HTR-8/SVneo (cell line): ENCODE results near the gene FADS2.

Experiments
- DNase-seq: peaks from one replicate; pipeline ENCODE4 v3.0.0; 2011; ENCODE audit warnings: low spot score, mixed read lengths; ENCODE audit not compliant: insufficient read length
- FAIRE-seq: peaks from 2 replicates; lab custom pipeline; 2011; peaks lifted over from hg19 to GRCh38; lab: Jason Lieb, UNC

FADS2 gene

DNA sequence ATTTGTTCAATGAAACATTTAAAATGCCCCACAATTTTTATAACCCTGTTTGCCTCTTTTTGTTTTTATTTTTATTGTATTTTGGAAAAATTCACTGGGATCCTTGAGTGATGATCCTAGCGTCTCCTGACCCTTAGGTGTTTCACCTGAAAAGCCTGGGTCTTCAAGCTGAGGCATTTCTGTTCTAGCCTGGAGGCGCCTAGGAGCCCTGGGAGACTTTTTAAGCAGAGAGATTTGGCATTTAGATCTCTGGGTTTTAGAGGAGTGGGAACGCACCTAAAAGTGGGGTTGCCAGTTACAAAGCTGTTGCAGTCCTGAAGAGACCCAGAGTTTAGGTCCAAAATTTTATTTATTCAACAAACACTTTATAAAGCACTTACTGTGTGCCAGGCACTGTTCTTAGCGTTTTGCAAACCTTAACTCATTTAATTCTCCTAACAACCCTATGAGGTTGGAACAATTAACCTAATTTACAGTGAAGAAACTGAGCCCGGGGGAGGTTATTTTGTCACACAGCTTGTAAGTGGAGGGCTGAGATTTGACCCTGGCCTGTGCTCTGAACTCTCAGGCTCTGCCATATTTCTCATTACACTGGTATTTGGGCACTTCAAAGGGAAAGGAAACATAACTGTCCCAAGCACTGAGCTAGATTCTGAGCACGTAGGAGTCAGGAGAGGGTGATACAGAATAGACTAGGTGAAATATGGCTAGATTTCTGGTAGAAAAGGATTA, 10.5 kb upstream of the FADS2 start:
- DNase-seq = no peak

GRCh38 chr11:61820174-61820573, 7.9 kb upstream of the FADS2 start:
- DNase-seq (no peak), FAIRE-seq (no peak)

More for the DNA sequence above, 10.5 kb upstream of the FADS2 start:
- no peak for FAIRE-seq

DNA sequence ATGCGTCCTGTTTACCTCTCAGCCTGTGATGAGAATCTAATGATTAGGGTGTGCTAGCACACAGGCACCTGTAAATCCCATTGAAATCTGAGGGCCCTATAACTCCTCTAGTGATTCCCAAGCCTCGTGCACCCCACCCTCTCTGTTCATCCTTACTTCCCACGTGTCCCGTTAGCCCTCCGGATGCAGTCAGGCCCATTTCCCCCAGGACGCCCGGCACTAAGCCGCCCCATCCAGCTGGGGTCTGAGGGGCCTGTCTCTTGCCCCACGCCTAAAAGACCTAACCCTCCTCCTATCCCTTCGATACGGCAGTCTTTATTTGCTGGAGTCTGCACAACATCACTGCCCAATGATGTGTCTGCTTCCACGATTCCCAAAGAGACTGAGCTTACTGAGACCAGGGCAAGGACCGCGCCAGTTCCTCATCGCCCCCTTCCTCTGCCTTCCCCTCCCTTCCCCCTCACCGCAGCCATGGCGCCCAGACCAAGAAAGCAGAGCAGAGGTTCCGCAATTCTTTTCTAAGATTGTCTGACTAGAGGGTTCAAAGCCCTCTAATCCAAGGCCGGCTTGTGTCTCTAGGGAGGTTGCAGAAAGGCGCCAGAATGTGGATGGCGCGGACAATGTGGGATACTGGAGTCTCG, 1.1 kb upstream of the FADS2 start:
- no peak for DNase-seq
- no peak for FAIRE-seq

DNA sequence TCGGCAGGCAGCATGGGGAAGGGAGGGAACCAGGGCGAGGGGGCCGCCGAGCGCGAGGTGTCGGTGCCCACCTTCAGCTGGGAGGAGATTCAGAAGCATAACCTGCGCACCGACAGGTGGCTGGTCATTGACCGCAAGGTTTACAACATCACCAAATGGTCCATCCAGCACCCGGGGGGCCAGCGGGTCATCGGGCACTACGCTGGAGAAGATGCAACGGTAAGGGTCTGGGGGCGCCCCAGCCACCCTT, 204 bp downstream of the FADS2 start:
- DNase-seq = no peak
- FAIRE-seq = no peak

DNA sequence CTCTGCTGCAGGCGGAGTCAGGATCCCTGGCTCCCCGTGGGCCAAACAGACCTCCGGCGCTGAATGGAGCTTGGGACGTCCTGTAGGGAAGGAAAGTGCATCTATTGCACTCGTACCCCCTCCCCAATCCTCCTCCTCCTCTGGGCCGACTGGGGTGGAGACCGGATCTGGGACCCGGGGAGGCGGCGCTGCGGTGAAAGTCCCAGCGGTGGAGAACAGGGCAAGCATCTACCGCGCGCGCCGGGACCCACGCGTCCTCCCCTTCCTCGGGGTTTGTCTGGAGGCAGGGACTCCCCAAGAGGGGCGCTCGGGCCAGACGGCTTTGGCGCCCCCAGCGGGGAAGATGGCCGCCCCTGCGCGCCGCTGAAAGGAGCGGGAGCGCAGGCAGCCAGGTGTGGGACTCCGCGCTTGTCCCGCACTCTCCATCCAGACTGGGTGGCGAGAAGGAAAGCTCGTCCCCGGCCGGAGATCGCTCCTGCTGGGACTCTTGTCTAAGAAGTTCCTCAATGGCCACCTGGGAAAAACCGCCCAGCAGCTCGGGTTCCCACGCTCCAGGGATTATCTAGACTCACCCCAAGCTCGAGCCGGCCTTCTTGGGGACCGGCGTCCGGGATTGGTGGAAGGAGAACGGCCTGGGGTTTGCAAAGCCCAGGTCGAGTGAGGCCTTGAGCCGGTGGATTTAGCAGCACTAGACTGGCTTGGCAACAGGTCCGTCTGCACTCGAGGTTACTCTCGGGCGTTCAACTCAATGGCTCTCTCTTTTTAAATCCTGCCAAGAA, 718 bp downstream of the FADS2 start:
- FAIRE-seq = no peak
- no peak for DNase-seq

DNA sequence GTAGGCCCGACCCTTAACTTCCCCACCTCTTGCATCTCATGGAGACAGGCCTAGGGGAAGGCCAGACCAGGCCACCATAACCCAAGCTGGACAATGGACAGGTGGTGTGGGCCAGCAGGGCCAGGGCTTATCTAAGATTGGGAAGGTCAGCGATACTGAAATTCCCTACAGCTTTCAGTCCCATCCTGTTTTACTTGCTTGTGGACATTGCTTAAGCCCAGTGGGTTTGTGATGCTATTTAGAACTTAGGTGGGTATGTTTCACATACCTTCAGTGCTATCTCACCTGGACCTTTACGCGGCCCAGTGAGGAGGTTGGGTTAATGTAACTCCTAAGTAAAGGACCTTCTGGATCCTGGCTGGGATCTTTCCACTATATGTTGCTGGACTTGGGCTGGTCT, 1.7 kb downstream of the FADS2 start:
- FAIRE-seq = no peak
- no peak for DNase-seq

DNA sequence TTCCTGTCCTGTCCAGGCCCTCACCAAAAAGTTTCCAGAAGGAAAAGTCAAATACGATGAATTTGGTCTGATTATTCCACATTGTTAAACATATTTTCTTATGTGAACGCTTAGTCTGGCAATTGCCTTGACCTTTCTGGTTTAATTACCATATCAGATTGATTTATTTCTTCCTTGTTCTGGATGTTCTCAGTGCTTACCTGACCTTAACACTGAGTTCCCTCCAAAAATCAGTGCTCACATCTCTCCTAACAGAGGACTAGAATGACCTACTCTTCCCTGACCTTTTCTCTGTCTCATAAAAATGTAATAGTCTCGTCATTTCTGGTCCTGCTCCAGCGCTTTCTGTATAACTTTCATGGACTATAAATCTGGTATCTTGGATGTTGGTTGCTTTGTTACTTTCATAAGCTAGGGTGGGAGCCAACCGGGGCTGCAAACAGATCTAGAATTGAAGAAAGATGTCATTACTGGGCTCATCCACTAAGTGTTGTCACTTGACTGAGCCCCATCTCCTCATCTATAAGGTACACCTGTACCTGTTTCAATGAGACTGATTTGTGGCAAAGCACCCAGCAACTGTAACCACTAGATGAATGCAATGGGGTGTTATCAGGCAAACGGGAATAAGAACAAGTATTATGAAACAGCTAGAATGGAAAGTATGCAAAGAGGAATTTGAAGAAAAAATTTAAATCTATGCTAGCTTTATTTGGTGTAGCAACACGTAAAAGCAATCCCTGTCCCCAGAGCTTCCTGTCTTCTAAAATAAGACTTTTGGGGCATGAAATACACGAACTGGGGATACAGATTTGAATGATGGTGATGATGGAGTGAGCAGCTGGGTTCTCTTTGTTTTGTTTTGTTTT, 2.4 kb downstream of the FADS2 start:
- FAIRE-seq = no peak
- no peak for DNase-seq

DNA sequence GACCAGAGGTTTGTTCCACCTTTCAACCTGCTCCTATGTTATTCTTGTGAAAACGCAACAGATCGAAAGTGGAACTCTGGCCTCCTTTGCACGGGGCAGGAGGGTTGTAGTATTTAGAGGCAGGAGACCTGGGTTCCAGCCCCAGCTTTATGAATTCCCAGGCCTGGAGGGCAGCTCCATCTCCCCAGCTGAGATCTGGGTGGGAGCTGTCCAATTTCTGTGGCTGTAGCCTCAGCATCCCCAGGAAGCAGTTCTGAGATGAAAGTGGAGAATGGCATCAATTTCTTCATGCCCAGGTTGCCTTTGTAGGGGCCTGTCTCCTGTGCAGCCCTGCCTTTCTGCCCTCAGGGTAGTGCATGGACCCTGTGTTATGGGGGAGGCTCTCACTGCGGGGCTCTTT, 4.1 kb downstream of the FADS2 start:
- DNase-seq (no peak), FAIRE-seq (no peak)

GRCh38 chr11:61832754-61833153, 4.7 kb downstream of the FADS2 start:
- no peak for FAIRE-seq
- DNase-seq = no peak

DNA sequence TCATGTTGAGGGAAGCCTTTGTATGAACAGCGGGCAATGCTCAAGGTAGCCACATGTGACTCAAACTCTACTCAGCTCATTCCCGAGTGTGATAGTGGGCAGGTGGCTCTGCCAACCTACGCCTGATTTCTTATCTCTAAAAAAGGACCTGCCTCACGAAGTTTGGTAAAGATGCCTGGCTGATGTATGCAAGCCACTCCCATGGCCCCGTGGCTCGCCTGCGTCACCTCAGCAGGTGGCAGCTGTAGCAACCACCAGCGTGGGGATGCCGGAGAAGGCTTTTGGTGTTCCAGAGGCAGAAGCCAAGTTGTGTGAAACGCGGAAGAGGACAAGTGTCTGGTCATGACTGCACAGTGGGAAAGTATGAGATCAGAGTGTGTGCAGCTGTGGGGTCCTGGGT, 5.4 kb downstream of the FADS2 start:
- DNase-seq (no peak), FAIRE-seq (no peak)

DNA sequence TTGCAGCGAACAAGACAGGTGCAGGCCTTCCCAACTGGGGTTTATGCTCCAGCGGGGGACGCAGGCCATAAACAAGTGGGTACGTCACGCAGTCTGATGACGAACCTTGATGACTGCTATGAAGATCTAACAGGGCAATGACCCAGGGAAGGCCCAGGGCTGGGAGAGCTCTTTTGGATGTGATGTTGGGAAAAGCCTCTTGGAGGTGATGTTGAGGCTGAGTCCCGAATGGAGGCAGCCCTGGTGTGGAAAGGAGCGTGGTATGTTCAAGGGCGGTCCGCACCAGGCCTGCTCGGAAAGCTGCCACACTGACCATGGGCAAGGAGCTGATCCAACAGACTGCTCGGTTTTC, 5.8 kb downstream of the FADS2 start:
- DNase-seq = no peak
- FAIRE-seq = no peak

GRCh38 chr11:61834278-61835048, 6.4 kb downstream of the FADS2 start:
- FAIRE-seq (no peak), DNase-seq (no peak)

- FAIRE-seq (no peak), DNase-seq (no peak)
Observed at GRCh38 chr11:61836193-61836592, 8.1 kb downstream of the FADS2 start.

DNA sequence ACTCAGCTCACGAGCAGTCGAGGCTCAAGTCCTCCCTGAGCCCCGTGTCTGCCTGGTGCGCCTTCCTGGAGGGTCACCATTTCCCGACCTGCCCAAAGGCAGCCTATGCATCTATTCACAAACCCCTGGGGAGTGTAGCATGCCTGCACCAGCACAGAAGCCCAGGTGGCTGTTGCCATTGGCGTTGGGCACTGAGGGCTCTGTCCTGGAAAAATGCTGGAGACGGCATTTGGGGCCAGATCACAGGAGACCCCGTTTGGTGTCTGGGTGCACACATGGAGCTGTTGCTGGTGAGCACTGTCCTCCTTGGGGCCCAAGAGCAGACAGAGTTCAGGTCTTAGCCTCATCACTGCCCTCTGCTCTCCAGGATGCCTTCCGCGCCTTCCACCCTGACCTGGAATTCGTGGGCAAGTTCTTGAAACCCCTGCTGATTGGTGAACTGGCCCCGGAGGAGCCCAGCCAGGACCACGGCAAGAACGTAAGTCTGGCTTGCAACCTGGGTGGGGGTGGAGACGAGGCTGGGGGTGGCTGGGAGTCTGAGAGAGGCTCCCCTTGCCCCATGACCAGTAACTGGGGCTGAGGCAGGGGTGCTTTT, 9.4 kb downstream of the FADS2 start:
- no peak for FAIRE-seq
- DNase-seq = no peak

GRCh38 chr11:61838501-61838900, 10.4 kb downstream of the FADS2 start:
- no peak for DNase-seq
- no peak for FAIRE-seq

DNA sequence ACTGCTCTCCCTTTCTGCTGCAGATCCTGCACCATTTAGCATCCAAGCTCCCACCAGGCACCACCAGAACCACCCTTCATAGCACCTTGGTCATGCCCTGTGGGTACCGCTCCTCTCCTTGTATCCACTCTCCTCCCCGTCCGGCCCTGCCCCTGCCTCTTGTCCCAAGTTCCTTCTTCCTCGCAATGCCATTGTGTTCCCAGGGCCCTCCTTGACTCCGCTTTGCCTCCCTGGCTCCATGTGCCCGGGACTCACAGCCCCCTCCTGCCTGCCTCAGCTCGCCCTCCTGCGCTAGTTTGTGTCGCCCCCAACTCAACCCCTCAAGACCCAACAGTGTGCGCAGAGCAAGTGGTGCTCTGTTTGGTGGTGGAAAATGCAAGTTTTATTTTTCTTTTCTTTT, 10.8 kb downstream of the FADS2 start:
- FAIRE-seq (no peak), DNase-seq (no peak)

DNA sequence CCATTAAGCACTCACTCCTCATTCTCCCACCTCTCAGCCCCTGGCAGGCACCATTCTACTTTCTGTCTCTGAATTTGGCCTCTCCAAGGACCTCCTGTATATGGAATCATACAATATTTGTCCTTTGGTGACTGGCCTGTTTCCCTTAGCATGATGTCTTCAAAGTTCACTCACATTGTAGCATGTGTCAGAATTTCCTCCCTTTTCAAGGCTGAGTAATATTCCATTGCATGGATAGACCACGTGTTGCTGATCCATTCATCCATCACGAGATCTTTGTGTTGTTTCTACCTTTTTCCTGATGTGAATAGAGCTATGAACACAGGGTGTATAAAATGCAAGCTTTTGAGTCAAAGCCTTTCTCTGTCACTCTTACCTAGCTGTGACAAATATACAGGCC, 11.6 kb downstream of the FADS2 start:
- FAIRE-seq = no peak
- DNase-seq = no peak

- FAIRE-seq = no peak
- DNase-seq = no peak
Observed at GRCh38 chr11:61840371-61840770, 12.3 kb downstream of the FADS2 start.

GRCh38 chr11:61841636-61842527, 13.8 kb downstream of the FADS2 start:
- no peak for FAIRE-seq
- no peak for DNase-seq
